ENCODE data around the gene AMOT. TPM values are rescaled to one million over a fixed set of nuclear protein-coding genes. Genes with fewer than 3 reads are reported as not detected.

Gene AMOT
- total and polyA plus RNA-seq, 2 of the 4 experiments (the other 2 are of a cell fraction), result 4.7 to 9.1 TPM

DNA sequence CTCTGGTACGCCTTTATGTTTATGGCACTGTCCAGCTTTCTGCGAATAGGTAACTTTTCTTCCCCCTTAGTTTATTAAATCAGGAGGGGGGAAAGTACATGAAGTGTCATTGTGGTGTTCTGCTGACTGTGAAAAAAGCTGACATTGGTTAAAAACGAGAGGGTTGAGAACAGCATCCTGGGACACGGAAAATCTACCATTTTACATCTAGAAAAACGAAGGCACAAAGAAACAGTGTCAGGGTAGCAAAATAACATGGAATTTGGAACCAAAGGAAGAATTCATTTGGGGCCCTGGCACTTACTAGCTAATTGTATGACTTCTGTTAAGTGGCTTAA, 1.2 kb upstream of the AMOT start:
- intact Hi-C loops (cut with micrococcal nuclease), result loop anchor here (2.0 to 10.0 kb wide), 2 partner anchors 23 to 187 kb away; no protein-coding TSS in a partner anchor
- Histone ChIP-seq H3K27ac (ENCODE audit: insufficient read depth, low read length) (peak overlapping the region; percentile 35; the same call in 1 of the 2 replicates), H3K14ac (replicated peaks; ENCODE audit: low read depth, low read length) (no peak overlapping the region; the same call in 1 of the 2 replicates), H2BK15ac (ENCODE audit: low read depth, low read length) (no peak overlapping the region), H3K9me1 (ENCODE audit: insufficient read depth, low read length) (no peaks in the 10 kb centered on the region), H3K9ac (ENCODE audit: low read depth, low read length) (peak overlapping the region; percentile 33; the same call in 1 of the 2 replicates), H3K4me3 (ENCODE audit: insufficient read depth, low read depth, low read length) (peak overlapping the region; percentile 57), H2BK120ac (ENCODE audit: low read depth, low read length) (no peak overlapping the region), H2AK5ac (ENCODE audit: low read depth, low read length) (no peak overlapping the region), H3K27me3 (ENCODE audit: control insufficient read depth, insufficient read depth, low read length) (no peaks in the 10 kb centered on the region; the same call in 1 of the 2 replicates), H2AK9ac (replicated peaks; ENCODE audit: low read depth, low read length, poor library complexity) (no peak overlapping the region), H2BK5ac (ENCODE audit: low read depth, low read length, poor library complexity, severe bottlenecking) (peak overlapping the region; percentile 3), H3K18ac (ENCODE audit: low read depth, low read length) (peak overlapping the region; percentile 61; the same call in 1 of the 2 replicates), H3K56ac (ENCODE audit: extremely low read depth, insufficient read depth, low read length) (no peak overlapping the region), H4K20me1 (ENCODE audit: insufficient read depth, low read length) (no peaks in the 10 kb centered on the region), H4K5ac (ENCODE audit: low read depth, low read length) (peak overlapping the region; percentile 39), H3K4ac (ENCODE audit: low read depth, low read length) (no peak overlapping the region), H4K8ac (ENCODE audit: low read depth in 2 of 2, low read length in 2 of 2) (peak overlapping the region in 1 of 2 experiments; percentile 61; a peak in 2 of 4 replicates), H3K79me1 (ENCODE audit: low read depth in 1 of 2, low read length in 2 of 2) (peaks cover 0 to 4% of the 10 kb centered on the region in 2 experiments; a peak in 2 of 4 replicates), H4K91ac (ENCODE audit: insufficient read depth, low read depth, low read length) (no peak overlapping the region; the same call in 1 of the 2 replicates), H2BK20ac (ENCODE audit: low read depth, low read length) (no peak overlapping the region), H3K4me1 (ENCODE audit: control insufficient read depth, insufficient read depth, low read length) (no peaks in the 10 kb centered on the region; the same call in 1 of the 2 replicates), H3K9me3 (ENCODE audit: control insufficient read depth, insufficient read depth, low read length) (no peaks in the 10 kb centered on the region), H3K36me3 (ENCODE audit: control insufficient read depth, insufficient read depth, low read length) (no peaks in the 10 kb centered on the region), H2AFZ (replicated peaks; ENCODE audit: low read length, poor library complexity) (peak overlapping the region; percentile 68), H3K4me2 (ENCODE audit: low read depth, low read length) (peak overlapping the region; percentile 84), H3K23ac (ENCODE audit: low read depth, low read length) (no peak overlapping the region)
- TF ChIP-seq BHLHE40 (IDR thresholded peaks at IDR 0.05; ENCODE audit: low read depth, low read length) (no peak), MAFK (IDR thresholded peaks at IDR 0.05; ENCODE audit: low read depth, low read length) (peak; percentile 69), RAD21 (IDR thresholded peaks at IDR 0.05; ENCODE audit: low read length) (no peak)
- ATAC-seq (ENCODE audit: low read depth) (no peak), DNase-seq (no peak)
- CTCF ChIA-PET, result no interaction called here
- POLR2A ChIA-PET (ENCODE audit: unreplicated experiment), result no interaction called here
- dilution Hi-C loops (cut with HindIII; ENCODE audit: low sequenced_read_pairs, unreplicated experiment), result no loop called here
- BruUV-seq (replicated peaks), result no TSS peak
- in situ Hi-C loops (cut with MboI; ENCODE audit: low sequenced_read_pairs), result loop anchor here (25.0 kb wide), 1 partner anchor 1154 kb away; the partner anchor contains the start of gene ALG13
- no CpG with 5 or more reads among the region's 5 CpGs for WGBS, 2 experiments (ENCODE audit: extremely low coverage in 2 of 2, insufficient read length in 1 of 2)
